Hypothalamus (tissue), 51 donors: ENCODE results near the gene TFB1M.

ENCODE experiments used
- DNase-seq, 51 donors: peaks; one replicate each; lab custom pipeline; 2025; lab: John Stamatoyannopoulos, UW

TFB1M gene

GRCh38 chr6:155267411-155267810 lies 46.9 kb downstream of the TFB1M start:
- DNase-seq, result no peak

- no peak for DNase-seq
Observed at GRCh38 chr6:155265843-155266535, 48.3 kb downstream of the TFB1M start.

DNA sequence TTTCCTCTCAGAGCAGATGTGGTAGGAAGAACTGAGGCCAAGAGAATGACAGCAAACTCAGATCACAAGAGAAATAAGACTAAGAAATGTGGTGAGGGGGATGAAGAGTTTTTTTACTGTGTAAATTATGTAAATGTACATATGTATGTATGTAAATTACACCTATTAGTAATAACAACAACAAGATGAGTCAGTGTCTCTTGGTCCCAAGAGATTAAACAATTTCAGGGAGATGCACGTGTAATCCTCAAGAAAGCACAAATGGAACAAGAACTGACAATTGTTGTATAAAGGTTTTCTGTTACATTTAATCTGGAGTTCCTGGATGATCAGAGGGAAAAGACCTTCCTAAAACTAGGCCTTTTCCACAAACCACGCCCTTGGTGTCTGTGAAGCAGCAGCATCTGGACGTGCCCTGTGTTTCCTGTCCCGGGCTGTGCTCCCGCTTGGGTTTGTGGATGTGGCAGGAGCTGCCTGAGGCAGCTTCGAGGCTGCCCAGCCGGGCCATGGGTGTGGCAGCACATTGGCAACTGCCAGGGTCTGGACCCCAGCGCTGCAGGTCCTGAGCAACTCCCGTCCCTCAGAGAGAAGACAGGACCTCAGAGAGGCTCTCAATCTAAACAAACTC lies 49.5 kb downstream of the TFB1M start:
- DNase-seq, result peak in 3 of 51 donors; percentile 11 to 26 (median 13)

DNA sequence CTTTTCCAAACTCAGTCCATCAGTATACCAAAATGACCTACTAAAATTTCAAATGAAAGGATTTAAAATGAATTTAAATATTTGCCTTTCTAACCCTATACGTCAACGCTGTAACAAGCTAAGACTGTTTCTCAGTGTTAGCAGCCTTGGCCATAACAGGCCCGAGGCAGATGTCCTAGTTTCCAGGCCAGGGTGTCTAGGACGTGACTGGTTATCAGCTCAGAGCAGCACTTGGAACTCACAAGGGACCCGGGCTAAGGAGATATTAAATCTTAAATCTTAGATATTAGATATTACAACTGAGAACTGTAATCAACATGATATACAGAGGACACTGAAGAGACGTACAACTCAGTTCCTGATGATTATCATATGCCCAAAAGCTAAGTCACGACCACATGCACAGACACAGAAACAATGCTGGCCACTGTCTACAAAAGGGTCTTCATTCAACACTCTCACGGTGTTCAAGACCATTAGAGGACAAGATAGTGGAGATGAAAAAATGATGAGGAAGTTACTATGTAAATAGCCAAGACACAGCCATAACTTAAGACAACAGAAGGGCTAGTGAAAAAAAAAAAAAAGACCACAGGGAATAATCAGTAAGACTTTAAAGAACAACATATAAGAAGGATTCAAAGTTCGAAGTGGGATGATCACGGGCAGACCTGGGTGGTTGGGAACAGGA lies 50.8 kb downstream of the TFB1M start, which contains the start of gene CLDN20:
TSS of gene CLDN20 (plus strand) at position 641 of the 691 bp plus-strand sequence. CDS start 11,707 bp downstream, outside the sequence.
- DNase-seq, result no peak

GRCh38 chr6:155262655-155263054 lies 51.6 kb downstream of the TFB1M start:
- no peak for DNase-seq

GRCh38 chr6:155261111-155261900 lies 53.0 kb downstream of the TFB1M start:
- DNase-seq, result no peak

GRCh38 chr6:155260686-155261085 lies 53.6 kb downstream of the TFB1M start:
- DNase-seq, result no peak

DNA sequence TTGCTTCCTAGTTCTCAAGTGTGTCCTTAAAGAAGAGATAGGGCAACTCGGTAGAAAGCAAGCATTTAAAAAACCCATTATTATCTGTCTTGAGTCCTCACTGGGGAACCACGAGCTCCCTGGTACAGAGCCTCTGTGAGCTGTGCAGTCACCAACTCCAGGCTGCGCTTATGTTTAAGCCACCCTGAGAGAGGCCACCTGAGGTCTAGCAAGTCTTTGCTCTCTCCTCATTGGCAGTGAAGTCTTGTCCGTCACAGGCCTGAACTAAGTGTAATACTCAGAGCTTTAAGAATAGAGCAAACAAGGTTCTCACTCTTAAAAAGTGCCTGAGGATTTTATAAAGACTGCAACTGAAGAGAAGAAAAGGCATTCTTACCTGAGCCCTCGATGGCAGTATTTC lies 54.4 kb downstream of the TFB1M start:
- DNase-seq, result no peak

DNA sequence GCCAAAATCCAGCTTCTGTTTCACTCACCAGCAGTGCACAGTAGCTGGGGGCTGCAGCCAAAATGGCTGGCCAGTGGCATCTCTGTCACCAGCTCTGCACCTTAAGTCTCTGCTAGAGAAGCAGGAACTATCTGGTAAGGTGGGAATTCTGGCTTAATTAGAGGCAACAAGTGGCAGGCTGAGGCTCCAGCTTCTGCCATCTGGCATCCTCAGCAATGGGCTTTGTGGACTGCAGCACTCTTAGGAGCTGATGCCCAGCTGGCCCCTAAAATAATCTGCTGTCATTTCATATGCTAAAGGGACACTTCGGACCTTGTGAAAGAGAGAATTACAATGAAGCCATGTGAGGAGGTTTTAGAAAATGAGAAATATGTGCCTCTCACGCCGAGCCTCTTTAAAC lies 55.1 kb downstream of the TFB1M start:
- peak in 1 of 51 donors; percentile 10 for DNase-seq

GRCh38 chr6:155257796-155258195 lies 56.5 kb downstream of the TFB1M start:
- no peak for DNase-seq

DNA sequence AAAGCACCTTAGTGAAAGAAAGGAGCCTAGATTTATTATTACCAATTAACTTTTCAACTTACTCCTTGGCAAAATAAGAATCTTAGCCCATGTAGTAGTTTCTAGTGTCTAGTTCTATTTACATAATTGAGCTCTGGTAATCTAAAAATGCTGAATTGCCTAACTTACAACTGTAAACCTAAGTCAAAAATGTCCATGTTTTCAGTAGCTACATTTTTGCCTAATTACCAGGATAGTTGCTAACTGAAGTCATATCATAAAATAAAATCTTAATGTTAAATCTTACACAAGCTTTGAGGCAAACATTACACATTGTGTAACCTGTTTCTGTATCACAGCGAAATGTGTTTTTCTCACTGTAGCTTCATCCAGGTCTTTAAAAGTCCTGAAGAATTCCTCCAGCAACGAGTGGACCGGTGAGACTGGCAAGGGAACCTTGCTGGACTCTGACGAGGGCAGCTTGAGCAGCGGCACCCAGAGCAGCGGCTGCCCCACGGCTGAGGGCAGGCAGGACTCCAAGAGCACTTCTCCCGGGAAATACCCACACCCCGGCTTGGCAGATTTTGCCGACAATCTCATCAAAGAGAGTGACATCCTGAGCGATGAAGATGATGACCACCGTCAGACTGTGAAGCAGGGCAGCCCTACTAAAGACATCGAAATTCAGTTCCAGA lies 58.0 kb downstream of the TFB1M start:
- DNase-seq, result no peak

GRCh38 chr6:155254139-155254538 lies 60.1 kb downstream of the TFB1M start:
- no peak for DNase-seq

DNA sequence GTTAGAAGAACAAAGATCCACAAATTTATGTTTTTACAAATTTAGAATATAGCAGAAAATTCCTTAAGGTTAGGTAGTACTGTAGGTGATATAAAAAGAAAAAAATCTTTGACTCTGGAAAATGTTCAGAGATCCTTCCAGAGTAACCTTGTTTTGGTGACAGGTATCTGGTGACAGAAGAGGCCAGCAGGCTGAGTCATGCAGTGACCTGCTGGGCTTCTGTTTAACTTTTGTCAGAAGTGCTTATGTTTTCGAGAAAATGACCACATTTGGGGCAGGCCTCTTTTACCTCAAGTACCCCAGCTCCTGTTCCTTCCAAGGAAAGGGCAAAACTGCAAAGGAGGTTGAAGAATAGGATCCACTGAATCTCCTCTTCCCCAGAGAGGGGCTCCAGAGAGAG lies 60.9 kb downstream of the TFB1M start:
- no peak for DNase-seq

DNA sequence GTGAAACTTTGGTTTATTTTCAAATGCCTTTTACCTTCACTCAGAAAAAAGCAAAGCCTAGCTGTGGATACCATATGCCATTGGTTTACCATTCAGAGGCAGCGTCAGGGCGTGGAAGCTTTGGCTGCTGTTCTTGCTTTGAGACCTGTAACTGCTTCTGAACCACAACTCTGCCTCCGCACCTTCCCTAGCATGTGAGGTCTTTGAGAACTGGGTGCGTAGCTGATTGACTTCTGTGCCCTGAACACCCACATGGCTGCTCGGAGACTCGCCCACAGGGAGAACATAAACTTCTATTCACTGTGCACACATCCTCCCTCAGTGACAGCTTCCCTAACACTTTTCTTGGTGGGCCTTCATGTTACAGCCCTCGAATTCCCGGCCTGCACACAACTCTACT lies 61.7 kb downstream of the TFB1M start:
- DNase-seq, result peak in 1 of 51 donors; percentile 34

- DNase-seq, result no peak
Observed at GRCh38 chr6:155250701-155251381, 63.4 kb downstream of the TFB1M start.

GRCh38 chr6:155248008-155249001 lies 66.0 kb downstream of the TFB1M start:
- peak in 30 of 51 donors; percentile 15 to 75 (median 46) for DNase-seq

DNA sequence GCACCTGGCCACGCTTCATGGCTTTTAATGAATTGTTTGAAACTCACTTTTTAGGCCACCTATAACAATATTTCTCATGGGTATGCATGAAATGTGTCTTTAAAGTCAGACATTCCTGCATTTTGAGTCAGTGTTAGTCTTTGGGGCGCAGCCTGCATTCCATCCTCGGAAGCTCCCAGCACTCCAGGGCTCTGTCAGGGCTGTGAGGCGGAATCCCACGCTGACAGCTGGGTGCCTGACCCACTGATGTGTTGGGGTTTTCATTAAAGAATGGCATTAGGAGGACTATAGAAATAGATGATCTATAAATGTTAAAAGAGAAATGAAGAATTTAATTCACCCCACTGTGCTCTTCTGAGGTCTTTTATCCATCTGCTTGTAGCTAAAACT lies 66.7 kb downstream of the TFB1M start:
- DNase-seq, result no peak

GRCh38 chr6:155246825-155247224 lies 67.5 kb downstream of the TFB1M start:
- DNase-seq, result no peak

DNA sequence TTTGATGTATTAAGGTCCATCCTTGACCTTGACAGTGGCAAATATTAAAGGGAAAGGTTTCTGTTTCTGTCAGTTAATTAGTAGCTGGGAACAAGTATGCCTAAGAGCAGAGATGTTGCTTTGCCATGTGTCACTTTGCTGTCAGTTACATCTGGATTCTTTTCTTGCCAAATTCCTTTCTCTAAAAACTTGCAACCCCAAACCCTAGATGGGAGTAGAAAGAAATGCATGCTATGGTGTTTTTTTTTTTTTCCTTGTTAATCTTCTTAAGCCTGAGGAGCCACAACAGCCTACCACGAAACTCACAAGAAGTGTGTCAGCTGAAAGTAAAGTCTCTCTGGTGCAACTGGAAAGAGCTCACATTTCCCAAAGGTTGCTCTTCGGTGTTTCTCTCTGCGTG lies 68.5 kb downstream of the TFB1M start:
- DNase-seq, result no peak
